Endothelial cell of umbilical vein (primary cell): ENCODE results near the gene CC2D2A. TPM values are rescaled to one million over a fixed set of nuclear protein-coding genes. Genes with fewer than 3 reads are reported as not detected.

ENCODE experiments used
- BruUV-seq: library from RNA; stranded (reverse); fragments of 400-500 nt; replicated peaks from 2 replicates; lab custom pipeline; 2021; lab: Mats Ljungman, UMichigan
- CTCF ChIA-PET: fragments of 300-600, 350-600 bp; sonication (Branson Sonifier 250); formaldehyde crosslinking; loops from one replicate; lab custom pipeline; 2021; ENCODE audit warnings: antibody characterized with exemption, inconsistent platforms; lab: Charles Lee
- POLR2A ChIA-PET: fragments of 300-600, 350-600 bp; sonication (Branson Sonifier 250); formaldehyde crosslinking; loops from one replicate; lab custom pipeline; 2021; ENCODE audit warnings: antibody characterized with exemption, inconsistent platforms; lab: Charles Lee
- DNase-seq: peaks from one replicate; pipeline ENCODE4 v3.0.0-alpha.2; 2011; ENCODE audit warnings: low read depth, low spot score
- FAIRE-seq: peaks from 2 replicates; lab custom pipeline; 2011; peaks lifted over from hg19 to GRCh38; lab: Jason Lieb, UNC
- H2AFZ ChIP-seq: 2 replicates; pipeline ENCODE4 v1.6.0; 2012; ENCODE audit warnings: low read depth, low read length, control low read depth, inconsistent platforms
- H3K27ac ChIP-seq: 2 replicates; pipeline ENCODE4 v1.5.1; 2011; ENCODE audit warnings: low read depth, mild to moderate bottlenecking, control low read depth, low read length, moderate library complexity; ENCODE audit not compliant: insufficient read depth
- H3K27me3 ChIP-seq, 2 experiments: 2 replicates each; pipeline versions ENCODE4 v1.6.0 to v1.6.1; 2011; ENCODE audit warnings: low read length in 2 of 2, mixed read lengths in 1 of 2; ENCODE audit not compliant: control insufficient read depth in 2 of 2, insufficient read depth in 2 of 2
- H3K36me3 ChIP-seq, 2 experiments: 2 replicates in 1 of 2; 3 replicates in 1 of 2; pipeline ENCODE4 v1.5.1; 2011; ENCODE audit warnings: low read length in 2 of 2, mild to moderate bottlenecking in 1 of 2, moderate library complexity in 1 of 2; ENCODE audit not compliant: control insufficient read depth in 2 of 2, insufficient read depth in 2 of 2; ENCODE audit errors: extremely low read depth in 1 of 2
- H3K4me1 ChIP-seq: 3 replicates; pipeline ENCODE4 v1.5.1; 2011; ENCODE audit warnings: mild to moderate bottlenecking, low read length; ENCODE audit not compliant: control insufficient read depth, insufficient read depth; ENCODE audit errors: extremely low read depth
- H3K4me2 ChIP-seq: 2 replicates; pipeline ENCODE4 v1.6.1; 2011; ENCODE audit warnings: low read length, control low read depth, mixed read lengths; ENCODE audit not compliant: insufficient read depth
- H3K4me3 ChIP-seq, 3 experiments: fragments of 200-600 bp in 1 of 3; sonication (generic), shearing (Covaris generic) in 1 of 3; replicated peaks in 1 of 3; 2 replicates each; pipeline ENCODE4 v1.5.1; 2011 to 2016; ENCODE audit warnings: control low read depth in 3 of 3, low read length in 3 of 3, mild to moderate bottlenecking in 2 of 3, inconsistent platforms in 1 of 3, low read depth in 1 of 3, moderate library complexity in 1 of 3; ENCODE audit not compliant: insufficient read depth in 1 of 3
- H3K79me2 ChIP-seq: 2 replicates; pipeline ENCODE4 v1.6.0; 2012; ENCODE audit warnings: low read length, inconsistent platforms; ENCODE audit not compliant: control insufficient read depth, insufficient read depth
- H3K9ac ChIP-seq: replicated peaks from 2 replicates; pipeline ENCODE3; 2011; ENCODE audit warnings: low read length, control low read depth; ENCODE audit not compliant: insufficient read depth; ENCODE audit errors: extremely low read depth
- H3K9me1 ChIP-seq: replicated peaks from 3 replicates; pipeline ENCODE4 v1.6.0; 2011; ENCODE audit warnings: mild to moderate bottlenecking, low read length; ENCODE audit not compliant: control insufficient read depth, insufficient read depth; ENCODE audit errors: extremely low read depth
- H3K9me3 ChIP-seq: replicated peaks from 2 replicates; pipeline ENCODE4 v1.5.1; 2012; ENCODE audit warnings: low read length, inconsistent platforms; ENCODE audit not compliant: control insufficient read depth, insufficient read depth
- H4K20me1 ChIP-seq: replicated peaks from 2 replicates; pipeline ENCODE3; 2011; ENCODE audit warnings: mild to moderate bottlenecking, low read length; ENCODE audit not compliant: control insufficient read depth, insufficient read depth; ENCODE audit errors: extremely low read depth
- EZH2 ChIP-seq: IDR thresholded peaks from 2 replicates; pipeline ENCODE4 v1.6.1; 2012; ENCODE audit warnings: borderline replicate concordance, low read depth, mild to moderate bottlenecking, moderate library complexity, low read length, inconsistent platforms; ENCODE audit not compliant: severe bottlenecking
- FOS ChIP-seq: IDR thresholded peaks from 2 replicates; pipeline ENCODE4 v1.6.1; 2011; ENCODE audit warnings: mild to moderate bottlenecking, low read length, moderate library complexity, borderline replicate concordance; ENCODE audit not compliant: insufficient read depth
- GATA2 ChIP-seq: IDR thresholded peaks from 2 replicates; pipeline ENCODE4 v1.7.0; 2011; ENCODE audit warnings: low read depth, mild to moderate bottlenecking, moderate library complexity, mixed read lengths, low read length; ENCODE audit not compliant: insufficient read length, insufficient read depth
- JUN ChIP-seq: IDR thresholded peaks from 2 replicates; pipeline ENCODE4 v1.6.1; 2011; ENCODE audit warnings: borderline replicate concordance, low read depth; ENCODE audit not compliant: insufficient read length, insufficient read depth
- MYC ChIP-seq: IDR thresholded peaks from one replicate; pipeline ENCODE4 v1.6.1; 2011; ENCODE audit warnings: mild to moderate bottlenecking, low read depth, low read length
- POLR2A ChIP-seq: IDR thresholded peaks from 2 replicates; pipeline ENCODE4 v1.6.1; 2012; ENCODE audit warnings: low read depth, mild to moderate bottlenecking, control low read depth, low read length
- POLR2AphosphoS5 ChIP-seq: IDR thresholded peaks from 2 replicates; pipeline ENCODE4 v1.6.1; 2012; ENCODE audit warnings: low read depth, mild to moderate bottlenecking, control low read depth, low read length, moderate library complexity; ENCODE audit not compliant: insufficient read depth
- dilution Hi-C: fragments of 300-500 bp; cut with MboI; formaldehyde crosslinking; loops from one replicate; pipeline ENCODE4 v1.15.0; 2019; ENCODE audit warnings: low sequenced_read_pairs; ENCODE audit not compliant: extremely low pct_ligation_motif_present
- intact Hi-C: fragments of 100-400 bp; cut with micrococcal nuclease; formaldehyde crosslinking; loops from one replicate; pipeline ENCODE4 v1.10.0; 2022
- polyA plus RNA-seq, 4 experiments: library from polyadenylated mRNA; depleted of rRNA in 3 of 4; stranded (reverse) in 3 of 4; unstranded in 1 of 4; fragments of >200 nt; gene quantifications; 2 replicates each; pipeline versions ENCODE4 v1.2.1 to v1.2.3, GENCODE V29; 2011 to 2012; ENCODE audit warnings: missing spikeins in 1 of 4
- total RNA-seq: library from RNA; stranded (reverse); gene quantifications from 2 replicates; pipeline ENCODE4 v1.2.3, GENCODE V29; 2021
- TF ChIP-seq, protein P1 (sequence below): IDR thresholded peaks from 2 replicates; pipeline ENCODE4 v1.6.1; 2011; ENCODE audit not compliant: insufficient read depth, insufficient read length
- TF ChIP-seq, protein P2 (sequence below), 2 donors: IDR thresholded peaks; 1 replicate in 1 of 2; 2 replicates in 1 of 2; pipeline ENCODE4 v1.5.1; 2011; ENCODE audit warnings: low read length in 2 of 2, mild to moderate bottlenecking in 2 of 2, moderate library complexity in 2 of 2, control low read depth in 1 of 2, inconsistent platforms in 1 of 2, low read depth in 1 of 2; ENCODE audit not compliant: insufficient read depth in 1 of 2; ENCODE audit errors: extremely low read depth in 1 of 2

The CC2D2A gene
- total and polyA plus RNA-seq, 2 donors (not counting 3 experiments of a cell fraction or from before 2014, with no cell fraction given) = 10.2 to 22.4 TPM

DNA sequence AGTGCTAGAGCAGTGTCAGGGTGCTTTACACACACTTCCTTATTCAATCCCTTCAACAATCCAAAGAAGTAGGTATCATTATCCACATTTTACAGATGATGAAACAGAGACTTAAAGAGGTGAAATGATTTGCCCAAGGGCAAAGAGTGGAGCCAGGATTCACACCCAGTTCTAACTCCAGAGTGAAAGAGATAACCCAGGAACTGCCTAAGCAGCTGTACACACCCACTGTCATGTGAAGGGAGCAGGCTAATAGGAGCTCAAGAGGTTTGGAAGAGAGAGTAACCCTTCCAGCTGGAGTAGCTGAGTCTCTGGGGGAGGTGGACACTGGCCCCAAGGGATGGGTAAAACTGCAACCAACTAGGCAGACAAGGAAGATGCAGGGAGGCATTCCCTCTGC is 92.9 kb downstream of the CC2D2A start:
- Histone ChIP-seq H3K27me3 (no peaks in the 10 kb centered on the region), H3K4me3 (no peak overlapping the region), H2AFZ (no peak overlapping the region), H3K4me1 (no peaks in the 10 kb centered on the region), H3K79me2 (no peaks in the 10 kb centered on the region), H4K20me1 (no peaks in the 10 kb centered on the region), H3K9me1 (no peaks in the 10 kb centered on the region), H3K36me3 (peaks cover 0 to 2% of the 10 kb centered on the region in 2 experiments), H3K4me2 (no peak overlapping the region), H3K27ac (no peak overlapping the region), H3K9ac (no peak overlapping the region), H3K9me3 (no peaks in the 10 kb centered on the region)
- dilution Hi-C loops (no loop called here), intact Hi-C loops (loop anchor here (10.0 kb wide), 1 partner anchor 582 kb away; no protein-coding TSS in a partner anchor)
- FAIRE-seq = no peak
- DNase-seq = no peak
- TF ChIP-seq EZH2 (no peak), GATA2 (no peak), POLR2AphosphoS5 (no peak), FOS (no peak), MYC (no peak), POLR2A (no peak), JUN (no peak)
- TF ChIP-seq, protein P1, sequence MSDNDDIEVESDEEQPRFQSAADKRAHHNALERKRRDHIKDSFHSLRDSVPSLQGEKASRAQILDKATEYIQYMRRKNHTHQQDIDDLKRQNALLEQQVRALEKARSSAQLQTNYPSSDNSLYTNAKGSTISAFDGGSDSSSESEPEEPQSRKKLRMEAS = no peak
- TF ChIP-seq, protein P2, sequence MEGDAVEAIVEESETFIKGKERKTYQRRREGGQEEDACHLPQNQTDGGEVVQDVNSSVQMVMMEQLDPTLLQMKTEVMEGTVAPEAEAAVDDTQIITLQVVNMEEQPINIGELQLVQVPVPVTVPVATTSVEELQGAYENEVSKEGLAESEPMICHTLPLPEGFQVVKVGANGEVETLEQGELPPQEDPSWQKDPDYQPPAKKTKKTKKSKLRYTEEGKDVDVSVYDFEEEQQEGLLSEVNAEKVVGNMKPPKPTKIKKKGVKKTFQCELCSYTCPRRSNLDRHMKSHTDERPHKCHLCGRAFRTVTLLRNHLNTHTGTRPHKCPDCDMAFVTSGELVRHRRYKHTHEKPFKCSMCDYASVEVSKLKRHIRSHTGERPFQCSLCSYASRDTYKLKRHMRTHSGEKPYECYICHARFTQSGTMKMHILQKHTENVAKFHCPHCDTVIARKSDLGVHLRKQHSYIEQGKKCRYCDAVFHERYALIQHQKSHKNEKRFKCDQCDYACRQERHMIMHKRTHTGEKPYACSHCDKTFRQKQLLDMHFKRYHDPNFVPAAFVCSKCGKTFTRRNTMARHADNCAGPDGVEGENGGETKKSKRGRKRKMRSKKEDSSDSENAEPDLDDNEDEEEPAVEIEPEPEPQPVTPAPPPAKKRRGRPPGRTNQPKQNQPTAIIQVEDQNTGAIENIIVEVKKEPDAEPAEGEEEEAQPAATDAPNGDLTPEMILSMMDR (IDR thresholded peaks at IDR 0.05; ENCODE audit: extremely low read depth in 1 of 2, insufficient read depth in 1 of 2, low read depth in 1 of 2, low read length in 2 of 2) = no peak
- ChIA-PET POLR2A (no interaction called here), CTCF (no interaction called here)
- no TSS peak for BruUV-seq
